AG09309 (cell line): ENCODE results near the gene ADGRA3.
A peak's percentile ranks its signal among the peaks of the same experiment; 100 is the strongest.

ENCODE experiments used
- DNase-seq: peaks from one replicate; pipeline ENCODE4 v3.0.0-alpha.2; 2010; ENCODE audit warnings: low read depth
- H3K4me3 ChIP-seq: 2 replicates; pipeline ENCODE4 v1.5.1; 2011; ENCODE audit warnings: mild to moderate bottlenecking, low read depth, low read length, moderate library complexity; ENCODE audit not compliant: control insufficient read depth
- CTCF ChIP-seq: IDR thresholded peaks from 2 replicates; pipeline ENCODE4 v1.5.1; 2011; ENCODE audit warnings: mild to moderate bottlenecking, low read depth, low read length, inconsistent platforms; ENCODE audit not compliant: insufficient read depth, control insufficient read depth; ENCODE audit errors: missing control alignments

The ADGRA3 gene

GRCh38 chr4:22483551-22483981, 32.3 kb downstream of the ADGRA3 start:
- peak; percentile 49 for DNase-seq
- TF ChIP-seq CTCF = no peak
- no peak overlapping the region for H3K4me3 ChIP-seq

GRCh38 chr4:22482250-22483127, 33.4 kb downstream of the ADGRA3 start:
- TF ChIP-seq CTCF = no peak
- no peak for DNase-seq
- no peak overlapping the region for H3K4me3 ChIP-seq

GRCh38 chr4:22480675-22481327, 35.1 kb downstream of the ADGRA3 start:
- no peak for DNase-seq
- TF ChIP-seq CTCF = no peak
- no peak overlapping the region for H3K4me3 ChIP-seq

- H3K4me3 ChIP-seq = no peak overlapping the region
- TF ChIP-seq CTCF = no peak
- no peak for DNase-seq
Observed at GRCh38 chr4:22478426-22478825, 37.4 kb downstream of the ADGRA3 start.

- no peak for DNase-seq
- TF ChIP-seq CTCF = no peak
- no peak overlapping the region for H3K4me3 ChIP-seq
Observed at GRCh38 chr4:22477813-22478182, 38.1 kb downstream of the ADGRA3 start.

- no peak for DNase-seq
- TF ChIP-seq CTCF = no peak
- H3K4me3 ChIP-seq = no peak overlapping the region
Observed at GRCh38 chr4:22477136-22477812, 38.6 kb downstream of the ADGRA3 start.
